Measurements from ENCODE around the gene SMC1B. TPM values are rescaled to one million over a fixed set of nuclear protein-coding genes. Genes with fewer than 3 reads are reported as not detected.
"Not testable (repeated sequence)": the region's sequence is repeated elsewhere in the genome, so short reads cannot be mapped to it uniquely, and the experiment has no call there.

The SMC1B gene
- total RNA-seq, 1 experiment from 2014 or later, result not detected

DNA sequence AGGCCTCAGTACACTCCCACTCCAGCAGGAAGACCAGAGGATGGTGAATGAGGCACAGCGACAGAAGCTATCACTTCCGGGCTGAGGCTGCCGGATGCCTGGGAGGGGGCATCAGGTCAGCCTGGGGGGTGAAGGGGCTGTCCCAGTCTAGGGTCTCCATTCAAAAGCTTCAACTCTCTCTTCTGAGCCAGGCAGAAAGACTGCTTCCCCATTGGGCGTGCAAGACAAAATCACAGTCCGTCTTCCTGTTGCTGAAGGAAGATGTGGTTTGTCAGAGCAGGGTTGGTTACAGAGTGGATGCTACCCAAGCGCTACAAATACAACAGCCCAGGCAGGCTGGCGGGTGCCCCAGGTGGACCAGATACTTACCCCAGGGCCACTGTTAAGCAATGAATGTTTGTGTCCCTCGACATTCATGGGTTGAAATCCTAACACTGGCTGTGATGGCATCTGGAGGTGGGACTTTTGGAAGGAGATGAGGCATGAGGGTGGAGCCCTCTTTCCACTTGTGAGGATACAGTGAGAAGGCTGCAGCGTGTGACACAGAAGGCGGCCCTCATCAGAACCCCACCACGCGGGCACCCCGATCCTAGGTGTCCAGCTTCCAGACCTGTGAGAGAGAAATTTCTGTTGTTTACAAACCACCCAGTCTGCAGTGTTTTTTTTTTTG lies 116.6 kb downstream of the SMC1B start:
- intact Hi-C loops (cut with micrococcal nuclease; ENCODE audit: unreplicated experiment), result no loop called here
- Histone ChIP-seq H3K27me3 (replicated peaks; ENCODE audit: insufficient read depth, low read depth, low read length, poor library complexity) (no peaks in the 10 kb centered on the region), H3K27ac (ENCODE audit: low read depth, low read length, poor library complexity, severe bottlenecking) (no peak overlapping the region), H3K4me3 (ENCODE audit: low read depth, low read length, poor library complexity, severe bottlenecking) (no peak overlapping the region), H3K36me3 (ENCODE audit: insufficient read depth, low read length, poor library complexity, severe bottlenecking) (no peaks in the 10 kb centered on the region), H3K9me3 (ENCODE audit: low read depth, low read length, poor library complexity, severe bottlenecking) (no peaks in the 10 kb centered on the region), H3K4me1 (ENCODE audit: insufficient read depth, low read length, poor library complexity, severe bottlenecking) (no peaks in the 10 kb centered on the region)
- DNase-seq (ENCODE audit: low spot score), result no peak
- ChIA-PET CTCF (no interaction called here), POLR2A (ENCODE audit: low non-redundant PET) (no interaction called here)
- TF ChIP-seq, protein P1, sequence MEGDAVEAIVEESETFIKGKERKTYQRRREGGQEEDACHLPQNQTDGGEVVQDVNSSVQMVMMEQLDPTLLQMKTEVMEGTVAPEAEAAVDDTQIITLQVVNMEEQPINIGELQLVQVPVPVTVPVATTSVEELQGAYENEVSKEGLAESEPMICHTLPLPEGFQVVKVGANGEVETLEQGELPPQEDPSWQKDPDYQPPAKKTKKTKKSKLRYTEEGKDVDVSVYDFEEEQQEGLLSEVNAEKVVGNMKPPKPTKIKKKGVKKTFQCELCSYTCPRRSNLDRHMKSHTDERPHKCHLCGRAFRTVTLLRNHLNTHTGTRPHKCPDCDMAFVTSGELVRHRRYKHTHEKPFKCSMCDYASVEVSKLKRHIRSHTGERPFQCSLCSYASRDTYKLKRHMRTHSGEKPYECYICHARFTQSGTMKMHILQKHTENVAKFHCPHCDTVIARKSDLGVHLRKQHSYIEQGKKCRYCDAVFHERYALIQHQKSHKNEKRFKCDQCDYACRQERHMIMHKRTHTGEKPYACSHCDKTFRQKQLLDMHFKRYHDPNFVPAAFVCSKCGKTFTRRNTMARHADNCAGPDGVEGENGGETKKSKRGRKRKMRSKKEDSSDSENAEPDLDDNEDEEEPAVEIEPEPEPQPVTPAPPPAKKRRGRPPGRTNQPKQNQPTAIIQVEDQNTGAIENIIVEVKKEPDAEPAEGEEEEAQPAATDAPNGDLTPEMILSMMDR (conservative IDR thresholded peaks at IDR 0.05; ENCODE audit: low read depth, low read length), result no peak
- TF ChIP-seq EZH2 (IDR thresholded peaks at IDR 0.05; ENCODE audit: borderline replicate concordance, low read depth, low read length, poor library complexity, severe bottlenecking), result no peak
- BruUV-seq (replicated peaks), result no TSS peak

DNA sequence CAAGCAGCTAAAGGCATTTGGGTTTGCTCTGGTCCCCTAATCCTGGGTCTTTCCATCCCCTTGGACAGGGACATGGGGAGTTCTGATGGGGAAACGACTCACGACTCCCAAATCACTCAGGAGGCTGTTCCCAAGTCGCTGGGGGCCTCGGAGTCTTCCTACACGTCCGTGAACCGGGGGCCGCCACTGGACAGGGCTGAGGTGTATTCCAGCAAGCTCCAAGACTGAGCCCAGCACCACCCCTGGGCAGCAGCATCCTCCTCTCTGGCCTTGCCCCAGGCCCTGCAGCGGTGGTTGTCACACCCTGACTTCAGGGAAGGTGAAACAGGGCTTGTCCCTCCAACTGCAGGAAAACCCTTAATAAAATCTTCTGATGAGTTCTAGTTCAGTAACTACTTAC lies 117.9 kb downstream of the SMC1B start:
- Histone ChIP-seq H3K27ac (ENCODE audit: low read depth, low read length, poor library complexity, severe bottlenecking) (no peak overlapping the region), H3K9me3 (ENCODE audit: low read depth, low read length, poor library complexity, severe bottlenecking) (no peaks in the 10 kb centered on the region), H3K4me3 (ENCODE audit: low read depth, low read length, poor library complexity, severe bottlenecking) (no peak overlapping the region), H3K27me3 (replicated peaks; ENCODE audit: insufficient read depth, low read depth, low read length, poor library complexity) (no peaks in the 10 kb centered on the region), H3K36me3 (ENCODE audit: insufficient read depth, low read length, poor library complexity, severe bottlenecking) (no peaks in the 10 kb centered on the region), H3K4me1 (ENCODE audit: insufficient read depth, low read length, poor library complexity, severe bottlenecking) (no peaks in the 10 kb centered on the region)
- ChIA-PET POLR2A (ENCODE audit: low non-redundant PET) (no interaction called here), CTCF (no interaction called here)
- intact Hi-C loops (cut with micrococcal nuclease; ENCODE audit: unreplicated experiment), result no loop called here
- no peak for DNase-seq (ENCODE audit: low spot score)
- TF ChIP-seq EZH2 (IDR thresholded peaks at IDR 0.05; ENCODE audit: borderline replicate concordance, low read depth, low read length, poor library complexity, severe bottlenecking), result no peak
- TF ChIP-seq, protein P1 (conservative IDR thresholded peaks at IDR 0.05; ENCODE audit: low read depth, low read length), result no peak
- no TSS peak for BruUV-seq (replicated peaks)

GRCh38 chr22:45295004-45295403 lies 118.4 kb downstream of the SMC1B start:
- H3K36me3 ChIP-seq (ENCODE audit: insufficient read depth, low read length, poor library complexity, severe bottlenecking); POLR2A ChIA-PET (ENCODE audit: low non-redundant PET); BruUV-seq (replicated peaks); H3K9me3 ChIP-seq (ENCODE audit: low read depth, low read length, poor library complexity, severe bottlenecking); H3K4me1 ChIP-seq (ENCODE audit: insufficient read depth, low read length, poor library complexity, severe bottlenecking); intact Hi-C loops (cut with micrococcal nuclease; ENCODE audit: unreplicated experiment); H3K4me3 ChIP-seq (ENCODE audit: low read depth, low read length, poor library complexity, severe bottlenecking); H3K27me3 ChIP-seq (replicated peaks; ENCODE audit: insufficient read depth, low read depth, low read length, poor library complexity); DNase-seq (ENCODE audit: low spot score); H3K27ac ChIP-seq (ENCODE audit: low read depth, low read length, poor library complexity, severe bottlenecking); CTCF ChIA-PET: not testable (repeated sequence)

Other genes starting within 250 kb of the SMC1B start
- 124 and 126 TPM in 2 replicates for gene NUP50, start 249.7 kb downstream of the SMC1B start, total RNA-seq (2021)
- gene KIAA0930, start 172.7 kb downstream of the SMC1B start, total RNA-seq (2021), result 54.8 and 64.2 TPM in 2 replicates
- gene UPK3A, start 128.7 kb downstream of the SMC1B start, total RNA-seq (2021), result not detected in 2 replicates
- 54.0 and 58.3 TPM in 2 replicates for gene FAM118A, start 103.7 kb downstream of the SMC1B start, total RNA-seq (2021)
- gene RIBC2, start 94 bp upstream of the SMC1B start, total RNA-seq (2021), result 13.2 and 14.9 TPM in 2 replicates
- gene FBLN1, start 89.3 kb upstream of the SMC1B start, total RNA-seq (2021), result 96.4 and 117 TPM in 2 replicates